Suprapubic skin (tissue), 4 donors: ENCODE measurements around the gene SEMA5B. TPM values are rescaled to one million over a fixed set of nuclear protein-coding genes. Genes with fewer than 3 reads are reported as not detected.

Experiments used
- DNase-seq, 2 donors: peaks; one replicate each; pipeline ENCODE4 v3.0.0-alpha.2; 2019; ENCODE audit warnings: low spot score in 2 of 2
- H3K27ac ChIP-seq: fragments of 200-600 bp; sonication (generic); one replicate; pipeline ENCODE4 v1.5.1; 2019
- H3K27me3 ChIP-seq: fragments of 200-600 bp; sonication (generic); one replicate; pipeline ENCODE4 v1.5.1; 2019
- H3K36me3 ChIP-seq: fragments of 200-600 bp; sonication (generic); one replicate; pipeline ENCODE4 v1.5.1; 2019
- H3K4me1 ChIP-seq: fragments of 200-600 bp; sonication (generic); one replicate; pipeline ENCODE4 v1.5.1; 2019
- H3K4me3 ChIP-seq: fragments of 200-600 bp; sonication (generic); one replicate; pipeline ENCODE4 v1.5.1; 2019; ENCODE audit warnings: mild to moderate bottlenecking
- H3K9me3 ChIP-seq: fragments of 200-600 bp; sonication (generic); one replicate; pipeline ENCODE4 v1.5.1; 2019
- CTCF ChIP-seq, 2 donors: fragments of 200-600 bp in 1 of 2; fragments of 450-650 bp in 1 of 2; sonication (generic) in 1 of 2; IDR thresholded peaks; one replicate each; pipeline ENCODE4 v1.5.1; 2016 to 2019; ENCODE audit warnings: antibody characterized with exemption in 2 of 2, mild to moderate bottlenecking in 1 of 2, moderate library complexity in 1 of 2
- EP300 ChIP-seq: sonication (generic); formaldehyde crosslinking; IDR thresholded peaks from one replicate; pipeline ENCODE4 v1.6.1; 2017; ENCODE audit warnings: antibody characterized with exemption
- POLR2A ChIP-seq, 2 donors: fragments of 450-650 bp; IDR thresholded peaks; one replicate each; pipeline ENCODE4 v1.6.1; 2017; ENCODE audit warnings: antibody characterized with exemption in 2 of 2, mild to moderate bottlenecking in 2 of 2, moderate library complexity in 2 of 2
- POLR2AphosphoS5 ChIP-seq, 3 donors: sonication (generic); formaldehyde crosslinking; IDR thresholded peaks; one replicate each; pipeline ENCODE4 v1.6.1; 2017; ENCODE audit warnings: antibody characterized with exemption in 3 of 3
- WGBS: methylation state at CpG from one replicate; pipeline ENCODE4 v1.1.5; 2018; 5-methylcytosine and 5-hydroxymethylcytosine counted together
- total RNA-seq, 4 donors: library from RNA; depleted of rRNA; stranded (reverse); fragments of >200 nt; gene quantifications; one replicate each; pipeline ENCODE4 v1.1.0, GENCODE V29; 2016

The SEMA5B gene
- total RNA-seq, 4 donors from 2014 or later: 1.4 to 2.0 (median 1.8) TPM; not detected in 1

- peaks cover 16% of the 10 kb centered on the region for H3K27me3 ChIP-seq
- H3K27ac ChIP-seq: no peak overlapping the region
- no peaks in the 10 kb centered on the region for H3K9me3 ChIP-seq
- no peaks in the 10 kb centered on the region for H3K36me3 ChIP-seq
- no peak for TF ChIP-seq CTCF (IDR thresholded peaks at IDR 0.05)
- TF ChIP-seq EP300: no peak
- no peak for TF ChIP-seq POLR2AphosphoS5 (IDR thresholded peaks at IDR 0.05)
- TF ChIP-seq POLR2A (IDR thresholded peaks at IDR 0.05): no peak
- H3K4me3 ChIP-seq: no peak overlapping the region
- no peaks in the 10 kb centered on the region for H3K4me1 ChIP-seq
- 84% methylated on average over 8 of the region's 8 CpGs for WGBS
- DNase-seq: no peak
Measured at GRCh38 chr3:122979211-122979610, 48.4 kb downstream of the SEMA5B start.

GRCh38 chr3:122978569-122978968 lies 49.0 kb downstream of the SEMA5B start:
- no peak overlapping the region for H3K4me3 ChIP-seq
- 88% methylated on average over 6 of the region's 6 CpGs for WGBS
- no peaks in the 10 kb centered on the region for H3K4me1 ChIP-seq
- H3K36me3 ChIP-seq: no peaks in the 10 kb centered on the region
- no peak overlapping the region for H3K27ac ChIP-seq
- no peak for DNase-seq
- H3K9me3 ChIP-seq: no peaks in the 10 kb centered on the region
- peaks cover 13% of the 10 kb centered on the region for H3K27me3 ChIP-seq
- TF ChIP-seq CTCF (IDR thresholded peaks at IDR 0.05) (no peak), POLR2A (IDR thresholded peaks at IDR 0.05) (no peak), POLR2AphosphoS5 (IDR thresholded peaks at IDR 0.05) (no peak), EP300 (no peak)

- 54% methylated on average over 12 of the region's 14 CpGs for WGBS
- Histone ChIP-seq H3K4me1 (no peaks in the 10 kb centered on the region), H3K27ac (no peak overlapping the region), H3K4me3 (no peak overlapping the region), H3K36me3 (no peaks in the 10 kb centered on the region), H3K9me3 (no peaks in the 10 kb centered on the region), H3K27me3 (peaks cover 9% of the 10 kb centered on the region)
- TF ChIP-seq EP300 (no peak), POLR2A (IDR thresholded peaks at IDR 0.05) (no peak), CTCF (IDR thresholded peaks at IDR 0.05) (no peak), POLR2AphosphoS5 (IDR thresholded peaks at IDR 0.05) (no peak)
- no peak for DNase-seq
Measured at GRCh38 chr3:122977746-122978466, 49.7 kb downstream of the SEMA5B start.

- DNase-seq: no peak
- H3K36me3 ChIP-seq: no peaks in the 10 kb centered on the region
Measured at GRCh38 chr3:122975924-122976293, 51.7 kb downstream of the SEMA5B start.

More at GRCh38 chr3:122975924-122976293, 51.7 kb downstream of the SEMA5B start:
- H3K27me3 ChIP-seq: peaks cover 8% of the 10 kb centered on the region
- H3K9me3 ChIP-seq: no peaks in the 10 kb centered on the region
- WGBS: 79% methylated on average over 4 of the region's 4 CpGs
- H3K27ac ChIP-seq: no peak overlapping the region
- no peak overlapping the region for H3K4me3 ChIP-seq
- no peaks in the 10 kb centered on the region for H3K4me1 ChIP-seq
- TF ChIP-seq POLR2A (IDR thresholded peaks at IDR 0.05): no peak
- no peak for TF ChIP-seq EP300
- no peak for TF ChIP-seq CTCF (IDR thresholded peaks at IDR 0.05)
- no peak for TF ChIP-seq POLR2AphosphoS5 (IDR thresholded peaks at IDR 0.05)
